Esophagus muscularis mucosa (tissue), 3 donors: Measurements from ENCODE around the gene OR11G2.

Source experiments
- POLR2A ChIP-seq: fragments of 450-650 bp; IDR thresholded peaks from one replicate; pipeline ENCODE4 v1.6.1; 2017; ENCODE audit warnings: antibody characterized with exemption, moderate library complexity, mild to moderate bottlenecking, low read depth
- TF ChIP-seq, protein P1 (sequence below), 3 experiments: fragments of 200-600 bp in 2 of 3; fragments of 450-650 bp in 1 of 3; sonication (generic) in 2 of 3; IDR thresholded peaks; one replicate each; pipeline ENCODE4 v1.5.1; 2017 to 2019; ENCODE audit warnings: antibody characterized with exemption in 3 of 3, mild to moderate bottlenecking in 2 of 3, moderate library complexity in 1 of 3

- TF ChIP-seq, protein P1, sequence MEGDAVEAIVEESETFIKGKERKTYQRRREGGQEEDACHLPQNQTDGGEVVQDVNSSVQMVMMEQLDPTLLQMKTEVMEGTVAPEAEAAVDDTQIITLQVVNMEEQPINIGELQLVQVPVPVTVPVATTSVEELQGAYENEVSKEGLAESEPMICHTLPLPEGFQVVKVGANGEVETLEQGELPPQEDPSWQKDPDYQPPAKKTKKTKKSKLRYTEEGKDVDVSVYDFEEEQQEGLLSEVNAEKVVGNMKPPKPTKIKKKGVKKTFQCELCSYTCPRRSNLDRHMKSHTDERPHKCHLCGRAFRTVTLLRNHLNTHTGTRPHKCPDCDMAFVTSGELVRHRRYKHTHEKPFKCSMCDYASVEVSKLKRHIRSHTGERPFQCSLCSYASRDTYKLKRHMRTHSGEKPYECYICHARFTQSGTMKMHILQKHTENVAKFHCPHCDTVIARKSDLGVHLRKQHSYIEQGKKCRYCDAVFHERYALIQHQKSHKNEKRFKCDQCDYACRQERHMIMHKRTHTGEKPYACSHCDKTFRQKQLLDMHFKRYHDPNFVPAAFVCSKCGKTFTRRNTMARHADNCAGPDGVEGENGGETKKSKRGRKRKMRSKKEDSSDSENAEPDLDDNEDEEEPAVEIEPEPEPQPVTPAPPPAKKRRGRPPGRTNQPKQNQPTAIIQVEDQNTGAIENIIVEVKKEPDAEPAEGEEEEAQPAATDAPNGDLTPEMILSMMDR (IDR thresholded peaks at IDR 0.05): no peak
- no peak for TF ChIP-seq POLR2A
These were observed 11.5 kb upstream of the OR11G2 start for GRCh38 chr14:20179218-20179617.
